ENCODE measurements around the gene SLC9A9. TPM values are rescaled to one million over a fixed set of nuclear protein-coding genes. Genes with fewer than 3 reads are reported as not detected.
A peak's percentile ranks its signal among the peaks of the same experiment; 100 is the strongest.
"Not testable (repeated sequence)": the region's sequence is repeated elsewhere in the genome, so short reads cannot be mapped to it uniquely, and the experiment has no call there.

The SLC9A9 gene
- total RNA-seq (2014; rRNA removed; shearing (Covaris generic)) = 0.84 and 3.6 TPM in 2 replicates

DNA sequence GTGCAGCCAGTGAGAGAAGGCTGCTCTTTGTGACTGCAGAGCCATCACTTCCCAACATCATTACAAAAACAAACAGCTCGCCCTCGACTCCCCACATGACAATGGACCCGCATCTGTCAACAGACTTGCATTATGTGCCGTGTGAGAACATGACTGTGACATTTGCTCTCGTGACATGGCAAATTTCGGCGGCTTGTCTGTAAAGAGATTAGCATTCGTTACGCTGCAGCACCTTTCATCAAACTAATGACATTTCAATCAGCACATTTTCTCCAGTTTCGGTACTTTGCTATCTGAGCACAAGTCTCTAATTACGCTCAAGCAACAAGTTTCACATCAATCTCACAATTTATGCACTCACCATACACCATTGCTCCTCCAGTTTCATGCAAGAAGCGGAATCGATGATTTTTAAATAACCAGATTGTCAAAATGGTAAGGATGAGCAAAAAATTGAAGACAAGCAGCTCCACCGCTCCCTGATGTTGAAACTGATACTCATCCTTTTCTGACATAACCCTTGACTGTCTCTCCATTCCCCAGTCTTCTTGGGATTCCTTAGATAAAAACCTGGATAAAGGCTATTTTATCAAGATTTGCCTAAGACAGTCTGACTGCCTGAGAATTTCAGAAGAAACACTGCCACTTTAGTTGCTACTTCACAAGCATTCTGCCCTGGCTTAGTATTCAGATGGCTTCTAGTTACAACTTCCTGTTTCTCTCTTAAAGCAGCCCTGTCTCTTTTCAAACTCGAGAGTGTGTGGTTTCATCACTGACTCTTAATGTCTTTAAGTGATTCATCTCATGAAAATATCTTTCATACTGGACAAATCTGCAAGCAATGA, at the start of gene SLC9A9:
TSS of gene SLC9A9 (minus strand) at position 682 of the 845 bp plus-strand sequence. CDS start at position 536, 146 bp downstream.
- DNase-seq (ENCODE audit: low read depth) = peak; percentile 55

DNA sequence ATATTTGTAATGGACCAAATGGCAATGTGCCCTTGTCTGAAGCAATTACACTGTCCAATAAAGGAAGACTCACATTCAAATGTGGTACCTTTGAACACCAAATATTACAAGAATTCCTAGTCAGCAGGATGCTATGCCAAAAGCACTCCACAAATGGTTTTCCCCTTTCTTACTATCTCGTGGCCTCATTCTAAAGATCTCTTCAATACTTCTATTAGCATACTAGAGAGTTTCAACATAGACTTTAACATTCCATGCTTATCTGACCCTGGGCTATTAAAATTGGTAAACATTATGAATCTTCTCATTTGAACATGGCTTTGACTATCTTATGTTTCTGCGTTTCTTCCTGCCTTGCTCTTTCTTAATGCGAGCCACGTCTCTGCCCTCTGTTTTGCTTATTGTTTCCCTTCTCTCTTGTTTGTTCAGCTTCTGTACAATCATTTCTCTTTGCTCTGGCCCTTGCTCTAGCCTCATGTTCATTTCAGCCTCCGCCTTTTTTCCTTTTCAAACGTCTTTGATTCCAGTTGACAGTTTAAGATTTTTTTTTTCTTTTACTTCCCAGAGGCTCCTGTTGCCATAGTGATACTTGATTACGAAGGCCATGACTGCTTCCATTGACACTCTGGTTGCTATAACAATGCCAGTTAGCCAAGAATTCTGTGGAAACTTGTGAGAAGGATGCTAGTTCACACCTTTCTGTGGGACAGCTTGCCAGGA, 49.5 kb upstream of the SLC9A9 start:
- DNase-seq (ENCODE audit: low read depth) = peak; percentile 19

DNA sequence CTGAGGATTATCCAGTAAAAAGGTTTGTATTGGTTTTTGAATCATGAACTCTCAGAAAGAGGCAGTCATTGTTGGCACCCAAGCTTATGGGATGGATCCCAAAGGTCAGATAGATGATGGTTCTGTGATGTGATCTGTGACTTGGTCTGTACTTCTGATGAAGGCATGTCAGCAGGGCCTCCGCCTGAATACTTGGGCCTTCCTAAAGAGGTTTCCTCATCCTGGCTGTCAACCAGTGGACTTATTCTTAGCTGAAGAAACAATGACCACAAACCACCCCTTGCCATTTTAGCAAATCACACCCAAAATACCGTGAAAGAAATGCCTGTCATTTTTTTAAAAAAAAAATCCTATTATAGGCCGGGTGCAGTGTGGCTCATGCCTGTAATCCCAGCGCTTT, 48.2 kb upstream of the SLC9A9 start:
- DNase-seq (ENCODE audit: low read depth) = no peak

DNA sequence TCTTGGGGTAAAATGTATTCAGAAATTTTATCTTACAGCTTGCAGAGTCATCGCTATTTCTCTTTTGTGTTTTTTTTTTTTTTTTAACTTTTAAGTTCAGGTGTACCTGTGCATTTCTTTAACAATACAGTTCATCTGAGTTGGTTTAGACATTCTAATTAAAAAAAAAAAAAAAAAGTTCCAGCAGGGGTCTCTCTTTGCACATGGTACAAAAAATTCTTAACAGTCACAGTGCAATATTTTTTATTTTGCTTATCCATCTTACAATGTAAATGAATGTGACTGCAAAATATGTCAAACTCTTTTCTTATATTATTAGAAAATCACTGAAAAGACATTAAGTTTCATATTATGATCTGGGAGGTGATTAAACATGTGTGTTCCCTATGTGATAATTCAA, 47.5 kb upstream of the SLC9A9 start:
- DNase-seq (ENCODE audit: low read depth) = peak; percentile 5

DNA sequence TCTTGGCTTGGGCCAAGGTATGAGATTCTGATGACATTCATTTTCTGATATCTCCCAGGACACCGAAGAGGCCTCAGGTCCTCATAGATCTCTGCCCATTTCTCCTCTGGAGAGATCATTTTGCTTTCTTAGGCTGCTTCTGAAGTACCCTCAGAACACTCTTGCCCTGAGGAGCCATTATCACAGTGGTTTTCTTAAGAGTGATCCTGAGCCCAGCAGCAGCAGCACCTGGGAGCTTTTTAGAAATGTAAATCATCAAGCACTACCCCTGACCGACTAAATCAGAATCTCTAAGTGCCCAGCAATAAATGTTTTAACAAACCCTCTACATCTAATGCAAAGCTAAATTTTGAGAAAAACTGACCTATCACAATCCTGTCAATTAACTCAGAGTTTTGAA, 40.6 kb upstream of the SLC9A9 start:
- no peak for DNase-seq (ENCODE audit: low read depth)

DNA sequence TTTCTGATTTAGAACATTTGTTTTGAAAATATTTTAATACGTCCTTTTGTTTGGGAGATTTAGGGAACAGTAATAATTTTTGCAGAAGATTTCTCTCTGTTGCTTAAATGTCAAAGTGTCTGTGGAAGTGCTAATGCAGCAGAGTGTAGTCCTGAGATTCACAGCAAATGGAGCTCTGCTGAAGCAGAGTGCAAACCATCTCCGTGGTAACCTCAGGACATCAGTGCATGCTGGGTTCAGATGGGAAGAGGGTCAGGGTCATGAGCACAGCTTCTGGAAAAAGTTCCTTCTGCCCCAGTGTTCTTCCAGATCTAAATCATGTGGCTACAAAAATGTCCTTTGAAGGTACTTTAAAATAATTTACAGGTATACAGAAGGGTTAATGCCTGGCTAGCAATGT, 39.9 kb upstream of the SLC9A9 start:
- no peak for DNase-seq (ENCODE audit: low read depth)

DNA sequence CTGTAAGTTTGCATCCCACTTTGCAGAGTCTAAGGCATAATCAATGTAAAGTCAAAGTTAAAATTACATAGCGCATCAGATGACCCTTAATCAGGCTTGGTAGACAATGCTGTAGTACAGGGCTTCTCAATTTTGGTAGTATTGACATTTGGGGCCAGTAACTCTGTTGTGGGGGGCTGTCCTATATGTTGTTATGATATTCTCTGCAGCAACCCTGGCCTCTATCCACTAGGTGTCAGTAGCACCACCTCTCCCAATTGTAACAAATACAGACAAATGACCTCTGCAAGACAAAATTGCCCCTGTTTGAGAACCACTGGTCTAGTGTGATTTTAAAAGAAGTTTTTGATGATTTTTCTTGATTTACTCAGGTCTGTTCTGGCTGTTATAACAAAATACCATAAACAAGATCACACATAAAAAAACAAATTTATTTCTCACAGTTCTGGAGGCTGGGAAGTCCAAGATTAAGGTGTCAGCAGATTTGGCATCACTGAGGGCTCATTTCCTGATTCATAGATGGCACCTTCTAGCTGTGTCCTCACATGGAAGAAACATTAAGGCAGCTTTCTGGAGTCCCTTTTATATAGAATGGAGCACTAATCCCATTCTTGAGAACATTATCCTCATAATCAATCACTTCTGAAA, 37.6 kb upstream of the SLC9A9 start:
- peak; percentile 44 for DNase-seq (ENCODE audit: low read depth)

DNA sequence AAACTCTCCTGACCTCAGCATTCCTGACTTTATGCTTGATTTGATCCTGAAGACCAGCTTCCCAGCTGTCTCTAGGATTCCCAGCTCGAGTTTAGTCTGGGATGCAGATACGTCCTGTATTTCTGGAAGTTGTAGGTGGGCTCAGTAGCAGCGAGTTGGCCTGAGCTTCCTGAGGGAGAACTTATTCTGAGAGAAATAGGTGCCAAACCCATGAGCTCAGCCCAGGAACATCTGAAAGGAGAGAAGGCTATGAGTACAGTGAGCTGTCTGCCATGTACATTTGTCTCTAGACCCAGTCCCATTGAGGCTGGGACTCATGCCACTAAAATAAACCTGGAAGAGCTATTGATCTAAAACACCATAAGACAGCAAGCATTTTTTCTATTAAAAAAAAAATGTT, 36.6 kb upstream of the SLC9A9 start:
- DNase-seq (ENCODE audit: low read depth) = no peak

DNA sequence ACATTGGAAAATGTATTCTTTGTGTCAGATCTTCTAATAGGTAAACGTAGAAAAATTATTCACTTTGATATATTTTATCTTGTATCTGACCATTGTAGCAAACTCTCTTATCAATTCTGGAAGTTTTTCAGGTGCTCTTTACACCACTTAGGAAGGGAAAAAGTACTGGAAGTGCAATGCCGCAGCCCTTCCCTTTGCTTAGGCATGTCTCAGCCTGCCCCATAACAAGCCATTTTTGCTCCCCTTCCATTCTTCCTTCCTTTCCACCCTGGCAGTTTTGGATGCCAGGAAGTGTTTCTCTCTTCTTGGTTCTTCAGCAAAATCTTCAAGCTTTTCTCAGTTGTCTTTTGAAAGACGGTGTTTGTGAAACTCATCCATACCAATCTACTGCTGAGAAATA, 34.9 kb upstream of the SLC9A9 start:
- DNase-seq (ENCODE audit: low read depth) = no peak

DNA sequence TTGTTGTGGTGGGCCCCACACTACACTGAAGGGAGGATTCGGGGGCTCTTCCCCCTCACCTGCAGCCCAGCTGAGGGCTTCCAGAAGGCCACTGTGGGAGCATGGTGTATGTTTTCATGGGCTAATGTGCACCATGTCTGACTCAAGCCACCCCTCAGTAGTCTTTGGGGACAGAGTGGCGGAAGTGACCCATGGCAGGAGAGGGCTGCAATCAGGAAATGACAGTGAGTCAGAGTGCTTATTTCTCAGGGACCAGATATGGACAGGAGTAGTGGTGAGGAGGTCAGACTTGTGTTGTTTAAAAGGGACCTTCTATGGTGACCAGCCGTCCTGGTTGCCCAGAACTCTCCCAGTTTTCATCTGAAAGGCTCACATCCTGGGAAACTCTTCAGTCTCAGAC, 32.8 kb upstream of the SLC9A9 start:
- DNase-seq (ENCODE audit: low read depth) = no peak

DNA sequence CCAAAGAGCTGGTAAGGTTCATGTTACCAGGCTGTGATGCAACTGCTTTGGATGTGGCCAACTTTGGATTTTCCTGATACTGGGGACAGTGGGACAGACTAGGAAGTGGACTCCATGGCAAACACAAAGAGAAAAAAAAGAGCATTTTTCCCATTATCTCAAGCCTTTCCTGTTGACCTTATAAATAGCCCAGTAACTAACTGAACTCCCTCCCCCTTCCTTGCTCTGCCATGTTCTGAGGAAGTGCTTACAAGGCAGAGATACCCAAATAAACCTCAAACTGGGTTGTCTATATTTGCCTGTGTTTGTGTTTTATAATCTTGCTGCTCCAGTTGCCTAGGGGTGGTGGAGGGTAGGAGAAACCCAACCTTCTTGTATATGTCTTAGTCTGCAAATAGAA, 27.3 kb upstream of the SLC9A9 start:
- no peak for DNase-seq (ENCODE audit: low read depth)

DNA sequence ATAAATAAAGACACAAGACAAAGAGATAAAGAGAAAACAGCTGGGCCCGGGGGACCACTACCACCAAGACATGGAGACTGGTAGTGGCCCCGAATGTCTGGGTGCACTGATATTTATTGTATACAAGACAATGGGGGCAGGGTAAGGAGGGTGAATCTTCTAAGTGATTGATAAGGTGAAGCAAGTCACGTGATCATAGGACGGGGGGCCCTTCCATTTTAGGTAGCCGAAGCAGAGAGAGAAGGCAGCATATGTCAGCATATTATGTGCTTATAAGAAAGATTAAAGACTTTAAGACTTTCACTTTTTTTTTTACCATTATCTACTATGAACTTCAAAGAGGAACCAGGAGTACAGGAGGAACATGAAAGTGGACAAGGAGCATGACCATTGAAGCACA, 25.3 kb upstream of the SLC9A9 start:
- not testable (repeated sequence) for DNase-seq (ENCODE audit: low read depth)

DNA sequence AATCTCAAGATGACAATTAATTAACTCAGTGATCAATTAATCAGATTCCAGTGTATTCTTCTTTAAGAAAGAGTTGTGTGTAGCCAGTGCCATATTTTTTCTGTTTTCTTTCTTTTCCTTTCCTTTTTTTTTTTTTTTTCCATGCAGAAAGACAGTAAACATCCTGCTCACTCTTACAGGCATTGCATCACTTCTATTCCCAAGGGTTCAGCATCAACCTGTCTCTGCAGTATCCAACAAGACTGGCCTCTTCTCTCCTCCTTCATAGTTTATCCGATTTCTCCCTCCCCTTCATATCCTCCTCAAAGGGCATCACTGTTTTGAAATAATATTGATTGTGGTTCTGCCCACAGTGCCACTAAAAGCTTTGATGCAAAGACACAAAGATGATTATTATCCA, 17.0 kb upstream of the SLC9A9 start:
- DNase-seq (ENCODE audit: low read depth) = no peak

DNA sequence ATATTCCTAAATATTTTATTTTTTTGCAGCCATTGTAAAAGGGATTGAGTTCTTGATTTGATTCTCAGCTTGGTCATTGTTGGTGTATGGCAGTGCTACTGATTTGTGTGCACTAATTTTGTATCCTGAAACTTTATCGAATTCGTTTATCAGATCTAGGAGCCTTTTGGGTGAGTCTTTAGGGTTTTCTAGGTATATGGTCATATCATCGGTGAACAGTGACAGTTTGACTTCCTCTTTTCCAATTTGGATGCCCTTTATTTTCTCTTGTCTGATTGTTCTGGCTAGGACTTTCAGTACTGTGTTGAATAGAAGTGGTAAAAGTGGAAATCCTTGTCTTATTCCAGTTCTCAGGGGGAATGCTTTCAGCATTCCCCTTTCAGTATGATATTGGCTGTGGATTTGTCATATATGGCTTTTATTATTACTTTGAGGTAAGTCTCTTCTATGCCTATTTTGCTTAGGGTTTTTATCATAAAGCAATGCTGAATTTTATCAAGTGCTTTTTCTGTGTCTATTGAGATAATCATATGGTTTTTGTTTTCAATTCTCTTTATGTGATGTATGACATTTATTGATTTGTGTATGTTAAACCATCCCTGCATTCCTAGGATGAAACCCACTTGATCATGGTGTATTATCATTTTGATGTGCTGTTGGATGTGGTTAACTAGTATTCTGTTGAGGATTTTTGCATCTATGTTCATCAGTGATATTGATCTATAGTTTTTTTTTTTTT, 11.4 kb upstream of the SLC9A9 start:
- DNase-seq (ENCODE audit: low read depth) = no peak

DNA sequence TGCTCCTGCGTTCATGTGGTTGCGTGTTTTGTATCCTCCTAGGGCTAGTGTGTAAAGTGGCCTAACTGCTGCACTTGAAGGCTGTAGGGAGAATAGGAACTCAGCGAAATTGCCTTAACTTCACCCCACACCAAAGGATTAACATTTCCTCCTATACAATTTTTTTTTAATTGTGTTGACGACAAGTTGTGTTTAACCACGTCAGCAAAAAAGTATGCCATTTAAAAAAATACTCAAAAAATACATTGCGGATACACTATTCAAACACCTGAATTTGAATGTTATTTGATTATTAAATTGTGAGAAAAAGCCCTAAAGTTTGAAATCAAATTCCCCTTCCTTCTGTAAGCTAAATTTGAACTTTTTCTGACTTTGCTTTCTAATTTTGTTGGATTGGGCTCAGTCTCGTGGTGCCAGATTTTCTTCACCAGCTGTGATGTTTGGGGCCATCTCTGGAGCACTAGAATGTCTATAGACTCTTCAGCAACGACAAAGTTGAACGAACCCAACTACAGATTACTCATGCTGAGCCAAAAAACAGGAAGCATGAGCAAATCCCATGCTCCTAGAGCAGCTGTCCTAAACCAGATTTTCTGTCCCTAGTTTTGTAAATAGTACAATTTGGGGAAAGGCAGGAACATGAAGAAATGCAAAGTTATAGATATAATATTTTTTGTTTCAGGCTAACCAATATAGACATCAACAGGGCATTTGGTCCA, 8.1 kb upstream of the SLC9A9 start:
- no peak for DNase-seq (ENCODE audit: low read depth)

DNA sequence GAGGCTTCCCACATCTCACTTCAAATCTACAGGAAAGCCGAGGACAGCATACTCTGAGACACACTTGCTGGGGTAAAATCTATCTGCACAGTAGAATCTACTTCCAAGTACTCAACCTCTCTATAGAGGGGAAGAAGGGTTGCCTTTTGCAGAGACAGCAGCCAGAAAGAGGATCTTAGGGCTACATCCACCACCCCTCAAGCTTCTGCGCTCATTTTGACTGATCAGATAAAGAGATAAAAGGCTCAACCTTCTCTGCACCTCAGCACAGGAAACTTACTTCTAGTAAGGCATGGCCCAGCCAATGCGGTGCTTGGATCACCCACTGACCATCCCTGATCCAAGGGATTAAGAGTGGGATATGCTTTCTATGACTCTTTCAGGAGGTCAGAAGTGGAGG, 6.9 kb upstream of the SLC9A9 start:
- DNase-seq (ENCODE audit: low read depth) = no peak

DNA sequence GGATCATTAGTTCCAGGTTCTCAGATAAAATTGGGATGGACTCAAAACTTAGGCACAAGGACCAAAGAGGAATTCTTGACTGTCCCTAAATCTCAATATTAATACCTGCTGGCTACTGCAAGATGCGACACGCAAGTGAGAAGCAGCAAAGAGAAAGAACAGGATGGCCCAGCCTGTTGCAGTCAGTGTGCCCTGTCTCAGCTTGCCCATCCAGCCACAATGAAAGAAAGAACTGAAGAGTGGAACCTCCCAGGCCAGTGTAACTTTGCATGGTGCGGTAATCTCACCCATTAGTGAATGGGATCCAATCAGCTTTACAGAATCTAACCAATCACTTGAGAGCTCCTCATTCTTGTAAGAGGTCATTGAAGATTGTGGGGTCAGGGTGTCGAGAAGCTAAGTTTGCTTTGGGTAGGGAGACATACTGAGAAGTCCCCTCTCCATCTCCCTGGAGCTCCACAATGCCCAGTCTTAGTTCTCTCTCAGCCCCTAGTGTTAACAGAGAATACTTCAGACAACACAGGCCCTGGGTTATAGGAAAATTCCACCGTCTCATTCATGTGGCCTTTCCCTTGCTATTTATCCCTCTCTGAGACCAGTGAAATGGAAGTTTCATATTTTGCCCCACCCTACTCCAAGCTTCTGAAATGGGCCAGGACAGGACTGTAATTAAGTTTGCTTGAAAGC, 3.2 kb upstream of the SLC9A9 start:
- no peak for DNase-seq (ENCODE audit: low read depth)

DNA sequence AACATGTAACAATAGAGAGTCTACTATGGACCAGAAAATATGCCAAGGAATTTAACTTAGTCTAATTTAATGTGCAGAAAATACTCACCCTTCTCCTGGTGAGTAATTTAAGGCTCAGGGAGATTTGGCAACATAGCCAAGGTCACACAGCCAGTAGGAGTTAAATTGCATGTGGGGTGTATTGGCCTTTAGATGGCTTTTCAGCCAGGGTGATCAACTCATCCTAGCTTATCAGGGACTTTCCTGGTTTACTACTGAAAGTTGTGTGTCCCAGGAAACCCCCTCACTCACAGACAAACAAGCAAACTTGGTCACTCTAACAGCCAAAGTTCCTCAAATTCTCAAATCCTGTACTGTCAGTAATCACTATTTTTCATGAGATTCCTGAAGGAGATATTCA, 2.6 kb upstream of the SLC9A9 start:
- DNase-seq (ENCODE audit: low read depth) = peak; percentile 1

DNA sequence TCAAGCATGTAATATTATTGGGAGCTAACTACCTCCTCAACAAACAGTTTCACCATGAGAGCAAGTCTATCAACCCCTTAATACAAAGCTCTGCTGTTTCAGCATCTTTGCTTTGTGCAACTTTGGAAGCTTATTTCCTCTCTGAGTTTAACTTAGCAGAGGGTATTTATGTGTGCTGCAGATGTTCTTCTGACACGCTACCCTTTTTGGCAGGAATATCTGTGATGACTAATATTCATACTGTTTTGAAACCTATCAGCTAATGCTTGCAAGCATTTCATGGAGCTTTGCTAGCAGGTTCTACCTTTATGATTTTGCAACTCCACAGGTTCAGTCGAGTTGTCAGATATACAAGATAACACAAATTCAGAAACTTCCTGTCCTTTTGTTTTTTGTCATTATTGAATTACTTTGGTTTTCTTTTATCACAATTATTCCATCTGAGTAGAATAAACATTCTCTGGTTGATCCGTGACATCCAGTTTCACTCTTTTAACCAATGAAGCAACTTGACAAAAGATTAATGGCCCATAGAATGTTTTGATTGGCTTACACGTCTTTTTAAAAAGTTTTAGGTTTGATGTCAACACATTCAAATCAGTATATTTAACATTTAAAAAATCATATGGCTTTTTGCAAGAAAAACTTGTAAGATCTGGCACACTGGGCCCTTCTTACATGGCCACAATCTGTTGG, 1.7 kb upstream of the SLC9A9 start:
- peak; percentile 63 for DNase-seq (ENCODE audit: low read depth)

DNA sequence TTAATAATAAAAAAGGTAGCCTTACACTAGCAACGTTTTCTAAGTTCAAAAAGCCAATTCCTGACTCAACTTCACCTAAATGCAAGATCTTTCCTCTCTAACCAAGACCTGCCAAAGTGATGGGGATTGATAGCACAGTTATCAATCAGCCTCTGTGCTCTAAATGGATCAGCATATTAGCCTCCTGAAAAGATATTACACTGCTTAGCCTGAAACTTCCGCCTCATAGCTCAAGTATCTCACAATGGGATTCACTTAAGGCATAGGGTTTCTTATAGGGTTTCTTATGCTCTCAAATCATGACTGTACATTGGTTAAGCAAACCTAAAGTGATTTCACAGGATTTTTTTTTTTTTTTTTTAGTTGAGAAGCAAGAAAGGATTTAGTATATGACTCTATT, 436 bp upstream of the SLC9A9 start:
- no peak for DNase-seq (ENCODE audit: low read depth)

Data from RPMI7951 (cell line).